GM19452 (cell line): ENCODE data around the gene STK38.
"Not testable (repeated sequence)": the region's sequence is repeated elsewhere in the genome, so short reads cannot be mapped to it uniquely, and the experiment has no call there.

ENCODE experiments used
- ATAC-seq: cut with Tn5 transposase; IDR thresholded peaks from one replicate; pipeline ENCODE4 v1.9.1; 2021; ENCODE audit not compliant: unreplicated experiment

STK38 gene

DNA sequence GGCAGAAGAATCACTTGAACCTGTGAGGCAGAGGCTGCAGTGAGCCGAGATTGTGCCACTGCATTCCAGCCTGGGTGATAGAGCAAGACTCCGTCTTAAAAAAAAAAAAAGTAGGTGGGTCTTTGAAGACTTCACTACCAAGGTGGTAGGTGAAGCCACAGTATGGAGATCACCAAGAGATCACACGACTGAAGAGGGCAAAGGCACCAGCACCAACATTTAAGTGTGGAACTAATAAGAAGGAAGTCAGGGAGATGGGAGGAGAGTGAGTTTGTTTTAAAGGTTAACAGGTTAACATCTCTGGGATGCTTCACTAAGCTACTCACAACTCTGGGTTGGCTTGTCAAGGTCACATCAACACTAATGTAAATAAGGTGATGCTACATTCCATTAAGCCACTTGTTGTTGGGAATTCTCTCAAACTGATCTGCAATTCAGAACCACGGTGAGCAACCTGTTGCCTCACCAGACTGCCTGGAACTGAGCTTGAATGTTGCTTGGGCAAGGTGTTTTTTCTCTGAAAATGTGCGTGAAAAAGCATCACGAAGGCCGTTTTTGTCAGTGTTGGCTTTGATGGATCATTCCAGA lies 55.8 kb downstream of the STK38 start:
- ATAC-seq = no peak

DNA sequence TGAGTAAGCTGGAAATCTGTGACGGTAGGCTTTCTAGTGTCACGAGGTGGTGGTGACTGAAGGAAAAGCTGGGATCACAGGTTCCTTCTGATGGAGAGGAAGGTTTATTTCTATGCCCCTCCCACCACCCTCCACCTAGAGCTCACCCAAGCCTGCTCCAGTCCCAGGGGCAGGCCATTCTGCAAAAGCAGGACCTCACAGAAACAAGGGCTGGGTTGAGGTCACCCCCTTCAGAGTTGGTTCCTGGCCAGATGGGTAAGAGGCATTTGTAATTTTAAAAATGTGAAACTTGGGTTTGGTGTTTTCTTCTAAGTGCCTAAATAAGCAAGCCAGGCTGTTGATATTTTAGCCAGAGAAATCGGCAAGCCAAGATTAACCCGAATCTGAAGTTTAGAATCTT lies 57.9 kb downstream of the STK38 start:
- no peak for ATAC-seq

DNA sequence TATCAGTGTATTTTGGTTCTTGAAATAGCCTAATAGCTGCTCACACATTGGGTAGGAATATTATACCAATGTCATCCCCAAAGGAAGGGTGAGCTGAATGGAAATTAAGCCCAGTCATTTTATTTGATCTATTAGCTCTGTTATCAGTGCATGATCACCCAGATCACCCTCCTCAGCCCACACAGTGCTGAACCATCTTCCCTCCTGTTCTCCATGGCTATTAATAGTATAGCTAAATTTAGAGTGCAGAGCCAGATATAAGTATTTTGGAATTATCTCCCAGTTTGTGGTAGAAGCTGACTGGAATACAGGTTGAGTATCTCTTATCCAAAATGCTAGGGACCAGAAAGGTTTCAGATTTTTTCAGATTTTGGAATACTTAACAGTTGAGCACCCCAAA lies 59.1 kb downstream of the STK38 start:
- no peak for ATAC-seq

DNA sequence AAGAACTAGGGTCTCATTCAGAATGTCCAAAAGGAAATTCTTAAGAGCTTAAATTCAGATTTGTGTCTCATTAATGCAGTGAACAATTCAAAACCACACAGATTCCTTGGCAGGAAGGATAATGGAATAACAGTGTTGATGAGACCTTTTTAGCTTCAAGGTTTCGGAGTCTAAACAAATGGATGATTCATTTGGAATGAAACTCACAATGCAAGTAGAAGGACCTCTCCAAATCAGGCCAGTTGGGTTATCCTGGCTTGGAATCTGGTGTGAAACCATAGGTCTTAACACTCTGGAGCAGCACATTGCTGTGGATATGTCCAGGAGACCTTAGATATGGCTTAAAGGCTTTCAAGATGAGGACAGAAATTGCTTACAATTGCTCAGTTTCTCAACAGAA lies 59.6 kb downstream of the STK38 start:
- no peak for ATAC-seq

DNA sequence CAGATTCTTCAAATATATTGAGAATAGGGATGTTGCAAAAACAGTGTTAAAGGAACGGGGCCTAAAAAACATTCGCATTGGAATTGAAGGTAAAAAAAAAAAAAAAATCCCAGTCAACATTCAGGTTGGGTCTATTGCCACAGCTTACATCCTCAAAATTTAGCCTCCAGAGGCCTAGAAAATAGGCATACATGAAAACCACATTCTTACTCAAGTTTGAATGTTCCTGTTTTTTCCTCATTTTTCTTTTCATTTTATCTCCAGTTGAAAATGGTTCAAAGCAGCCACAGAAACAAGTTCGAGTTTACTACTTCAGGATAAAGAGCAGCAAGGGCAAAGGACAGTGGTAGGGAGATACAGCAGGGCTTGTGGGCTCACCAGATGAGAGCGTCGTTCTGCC lies 62.5 kb downstream of the STK38 start:
- no peak for ATAC-seq

DNA sequence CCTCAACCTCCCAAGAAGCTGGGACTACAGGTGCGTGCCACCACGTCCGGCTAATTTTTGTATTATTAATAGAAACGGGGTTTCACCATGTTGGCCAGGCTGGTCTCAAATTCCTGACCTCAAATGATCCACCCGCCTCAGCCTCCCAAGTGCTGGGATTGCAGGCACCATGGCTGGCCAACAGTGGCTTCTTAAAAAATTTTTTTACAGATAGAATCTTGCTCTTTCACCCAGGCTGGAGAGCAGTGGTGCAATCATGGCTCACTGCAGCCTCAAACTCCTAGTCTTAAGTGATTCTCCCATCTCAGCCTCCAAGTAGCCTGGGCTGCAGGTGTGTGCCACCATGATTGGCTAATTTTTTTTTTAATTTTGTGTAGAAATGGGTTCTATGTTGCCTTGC lies 64.0 kb downstream of the STK38 start:
- ATAC-seq = not testable (repeated sequence)

DNA sequence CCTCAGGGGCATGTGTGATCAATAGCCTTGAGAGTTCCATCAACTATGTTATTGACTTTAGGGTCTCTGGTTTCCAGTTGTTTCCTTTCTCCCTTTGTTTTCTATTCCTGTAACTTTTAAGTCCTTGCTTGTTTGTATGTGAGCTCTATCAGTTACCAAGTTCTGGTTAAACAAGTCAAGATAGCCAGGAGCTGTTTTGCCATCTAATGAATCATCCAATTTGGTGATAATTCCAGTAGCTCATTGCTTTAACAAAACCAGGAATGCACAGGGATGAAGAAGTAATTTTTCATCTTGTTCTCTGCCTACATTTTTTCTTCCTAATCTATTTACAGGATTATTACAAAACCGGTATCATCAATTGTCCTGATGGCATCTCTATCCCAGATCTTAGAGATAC lies 68.0 kb downstream of the STK38 start:
- no peak for ATAC-seq

DNA sequence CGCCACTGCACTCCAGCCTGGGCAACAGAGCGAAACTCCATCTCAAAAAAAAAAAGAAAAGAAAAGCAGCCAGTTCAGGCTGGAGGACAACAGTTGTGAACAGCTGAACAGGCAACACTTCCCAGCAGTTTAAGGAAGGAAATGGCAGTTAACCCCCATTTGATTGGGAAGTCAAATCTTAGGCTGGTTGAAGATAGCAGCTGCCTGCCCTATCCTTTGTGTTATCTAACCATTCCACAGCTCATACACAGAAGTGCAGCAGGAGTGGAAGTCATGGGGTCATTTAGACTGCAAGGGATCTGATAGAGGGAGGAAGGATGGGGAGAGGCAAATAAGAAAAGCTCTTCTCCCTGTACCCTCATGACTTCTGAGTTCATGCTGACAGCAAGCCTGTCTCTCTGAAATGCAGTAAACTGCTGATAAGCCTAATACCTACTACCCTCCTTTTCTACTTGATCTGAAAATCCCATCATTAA lies 69.2 kb downstream of the STK38 start:
- ATAC-seq = no peak

DNA sequence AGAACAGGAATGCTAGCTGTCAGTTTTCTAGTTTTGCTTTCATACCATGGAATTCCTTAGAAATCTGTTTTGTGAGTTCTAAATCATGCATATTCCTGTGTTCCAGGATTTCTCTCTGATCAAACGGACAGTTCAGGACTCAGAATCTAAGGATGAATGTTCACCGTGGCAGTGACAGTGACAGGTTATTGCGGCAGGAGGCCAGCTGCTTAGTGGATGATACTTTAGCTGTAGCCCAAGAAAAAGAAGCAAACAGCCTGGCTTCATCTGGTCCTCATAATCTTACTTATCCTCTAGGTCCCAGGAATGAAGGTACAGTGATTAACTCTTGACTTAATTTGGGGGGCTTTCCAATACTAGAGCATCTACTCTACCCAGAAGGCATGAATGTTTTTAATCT lies 77.3 kb downstream of the STK38 start:
- ATAC-seq = no peak

DNA sequence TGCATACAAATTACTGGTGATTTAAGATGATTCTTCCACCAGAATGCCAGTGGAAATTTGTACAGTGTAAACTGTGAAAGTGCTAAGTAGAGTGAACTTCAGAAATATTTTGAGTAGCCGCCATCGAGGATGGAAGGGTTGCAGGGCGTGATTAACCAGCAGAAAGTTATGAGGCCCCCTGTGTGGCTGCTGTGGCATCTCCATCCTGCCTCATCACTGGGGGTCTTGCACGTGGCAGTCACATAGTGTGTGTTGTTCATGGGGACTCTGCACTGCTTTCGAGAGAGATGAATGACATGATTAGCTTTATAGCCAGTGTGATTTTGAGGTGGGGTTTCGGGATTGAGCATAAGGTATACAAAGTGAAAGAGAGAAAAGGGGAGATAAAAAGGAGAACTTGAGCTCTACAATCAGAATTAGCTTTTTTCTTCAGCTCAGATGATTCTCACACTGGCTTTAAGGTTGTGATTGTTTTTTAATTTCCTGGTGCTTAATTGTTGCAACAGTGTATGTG lies 78.1 kb downstream of the STK38 start:
- no peak for ATAC-seq

DNA sequence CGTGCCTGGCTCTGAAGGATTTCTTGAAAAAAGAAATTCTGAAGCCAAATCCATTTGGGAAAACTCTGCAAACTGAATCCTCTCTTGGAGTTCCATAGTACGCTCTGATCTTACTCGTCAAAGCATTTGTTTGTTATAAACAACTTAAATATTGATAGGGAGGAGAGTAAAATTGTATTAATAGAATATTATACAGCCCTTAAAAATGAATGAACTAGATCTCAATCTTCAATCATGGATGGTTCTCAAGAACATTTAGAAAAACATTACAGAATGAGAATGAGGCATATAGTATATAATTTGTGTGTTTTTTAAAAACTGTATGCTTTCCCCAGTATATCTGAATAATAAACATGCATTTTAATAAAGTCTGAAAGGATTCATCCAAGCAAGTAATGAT lies 79.7 kb downstream of the STK38 start:
- no peak for ATAC-seq

DNA sequence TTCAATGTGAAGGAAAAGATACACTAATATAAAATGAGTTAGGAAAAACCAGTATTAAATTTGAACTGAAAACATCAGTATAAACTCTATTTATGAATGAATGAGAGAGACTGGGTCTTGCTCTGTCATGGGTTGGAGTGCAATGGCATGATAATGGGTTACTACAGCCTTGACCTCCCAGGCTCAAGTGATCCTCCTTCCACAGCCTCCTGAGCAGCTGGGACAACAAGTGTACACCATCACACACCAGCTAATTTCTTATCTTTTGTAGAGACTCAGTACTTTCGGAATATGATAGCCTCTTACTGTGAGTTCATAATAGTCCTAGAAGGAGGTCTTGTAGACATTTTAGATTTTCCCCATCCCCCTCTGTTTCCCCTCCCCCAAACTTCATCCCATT lies 83.0 kb downstream of the STK38 start:
- no peak for ATAC-seq

DNA sequence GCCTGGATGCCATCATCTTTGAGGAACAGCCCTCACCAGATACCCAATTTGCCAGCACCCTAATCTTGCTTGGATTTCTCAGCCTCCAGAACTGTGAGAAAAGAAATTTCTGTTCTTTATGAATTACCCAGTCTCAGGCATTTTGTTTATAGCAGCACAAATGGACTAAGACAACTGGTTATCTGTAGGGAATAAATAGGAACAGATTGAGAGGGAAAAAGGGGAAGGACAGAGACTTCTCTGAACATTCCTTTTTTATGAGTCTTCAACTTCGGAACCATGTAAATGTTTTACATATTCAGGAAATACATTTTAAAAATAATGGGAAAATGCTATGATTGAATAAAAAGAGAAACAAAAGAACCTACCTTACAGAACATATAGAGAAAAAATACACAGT lies 83.6 kb downstream of the STK38 start:
- no peak for ATAC-seq

DNA sequence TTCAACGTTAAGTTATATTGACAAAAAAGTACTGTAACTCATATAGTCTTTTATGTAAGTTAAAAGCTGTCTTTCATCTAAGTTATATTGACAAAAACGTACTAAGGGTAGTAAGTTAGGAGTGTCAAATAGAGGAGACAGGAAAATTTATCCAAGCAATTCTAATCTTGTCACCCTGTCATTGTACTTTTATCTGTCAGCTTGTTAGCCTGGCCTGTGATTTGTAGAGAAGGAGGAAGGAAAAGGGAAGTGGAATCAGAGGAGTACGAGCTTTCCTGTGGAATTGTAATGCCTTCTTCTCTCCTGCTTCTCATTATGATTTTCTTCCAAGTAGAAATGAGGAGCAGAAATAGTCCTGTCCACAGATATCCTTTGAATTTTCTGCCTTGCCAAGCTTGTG lies 85.6 kb downstream of the STK38 start:
- no peak for ATAC-seq

DNA sequence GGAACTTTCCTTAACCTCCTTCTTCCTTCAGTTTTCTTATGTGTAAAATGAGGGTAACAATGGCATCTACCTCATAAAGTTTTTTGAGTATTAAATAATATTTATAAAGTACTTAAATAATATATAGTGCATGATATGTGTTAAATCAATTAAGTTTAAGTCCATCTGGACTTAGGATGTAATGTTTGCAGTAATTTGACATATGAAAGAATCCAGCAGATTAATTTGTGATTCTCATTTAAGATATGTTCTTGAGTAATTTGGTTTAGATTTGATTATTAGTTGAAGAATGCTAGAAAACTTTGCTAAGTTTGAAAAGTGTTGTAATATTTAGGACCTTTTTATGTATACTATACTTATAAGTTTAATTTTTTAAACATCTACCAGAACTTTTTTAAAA lies 86.4 kb downstream of the STK38 start:
- ATAC-seq = no peak

DNA sequence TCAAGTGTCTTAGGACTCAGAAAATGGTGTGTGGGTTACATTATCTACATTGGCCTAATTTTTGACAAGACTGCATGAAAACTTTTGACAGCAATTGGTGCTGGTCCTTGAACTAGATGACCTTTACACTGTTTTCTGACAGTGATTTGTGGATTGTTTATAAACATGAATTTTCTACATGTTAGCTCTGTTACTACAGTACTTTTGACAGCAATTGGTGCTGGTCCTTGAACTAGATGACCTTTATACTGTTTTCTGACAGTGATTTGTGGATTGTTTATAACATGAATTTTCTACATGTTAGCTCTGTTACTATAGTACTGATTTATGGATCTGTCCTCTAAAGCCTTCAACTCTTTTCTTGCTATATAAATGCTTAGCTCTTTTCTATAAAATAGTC lies 87.8 kb downstream of the STK38 start:
- ATAC-seq = no peak

DNA sequence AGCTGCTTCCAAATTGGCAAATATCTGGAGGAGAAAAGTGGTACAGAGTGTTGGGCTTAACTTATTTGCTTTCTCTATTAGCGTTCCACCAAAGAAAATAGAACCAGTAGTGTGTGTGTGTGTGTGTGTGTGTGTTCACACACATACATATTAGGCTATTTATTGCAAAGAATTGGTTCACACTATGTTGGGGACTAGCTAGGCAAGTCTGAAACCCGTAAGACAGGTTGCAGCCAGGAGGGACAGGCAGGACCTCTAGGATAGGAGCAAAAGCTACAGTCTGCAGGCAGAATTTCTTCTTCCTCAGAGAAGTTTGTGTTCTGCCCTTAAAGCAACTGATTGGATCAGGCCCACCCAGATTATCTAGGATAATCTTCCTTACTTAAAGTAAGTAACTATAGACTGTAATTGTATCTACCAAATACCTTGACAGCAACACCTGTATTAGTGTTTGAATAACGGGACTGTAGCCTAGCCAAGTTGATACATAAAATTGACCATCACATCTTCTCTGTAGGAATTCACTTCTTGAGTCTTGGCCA lies 91.7 kb downstream of the STK38 start:
- ATAC-seq = no peak

DNA sequence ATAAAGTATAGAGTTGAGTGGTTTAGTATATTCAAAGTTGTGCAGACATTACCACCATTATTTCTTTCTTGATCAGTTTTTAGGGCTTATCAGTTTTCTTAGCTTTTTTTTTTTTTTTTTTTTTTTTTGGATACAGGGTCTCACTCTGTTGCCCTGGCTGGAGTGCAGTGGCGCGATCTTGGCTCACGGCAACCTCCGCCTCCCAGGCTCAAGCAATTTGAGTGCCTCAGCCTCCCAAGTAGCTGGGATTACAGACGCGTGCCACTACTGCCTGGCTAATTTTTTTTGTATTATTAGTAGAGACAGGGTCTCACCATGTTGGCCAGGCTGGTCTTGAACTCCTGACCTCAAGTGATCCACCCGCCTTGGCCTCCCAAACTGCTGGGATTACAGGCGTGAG lies 94.4 kb downstream of the STK38 start:
- not testable (repeated sequence) for ATAC-seq

DNA sequence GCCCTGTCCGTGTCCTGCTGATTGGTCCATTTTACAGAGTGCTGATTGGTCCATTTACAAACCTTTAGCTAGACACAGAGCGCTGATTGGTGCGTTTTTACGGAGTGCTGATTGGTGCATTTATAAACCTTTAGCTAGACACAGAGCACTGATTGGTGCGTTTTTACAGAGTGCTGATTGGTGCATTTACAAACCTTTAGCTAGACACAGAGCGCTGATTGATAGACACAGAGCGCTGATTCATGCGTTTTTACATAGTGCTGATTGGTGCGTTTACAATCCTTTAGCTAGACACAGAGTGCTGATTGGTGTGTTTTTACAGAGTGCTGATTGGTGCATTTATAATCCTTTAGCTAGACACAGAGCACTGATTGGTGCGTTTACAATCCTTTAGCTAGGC lies 98.1 kb downstream of the STK38 start:
- not testable (repeated sequence) for ATAC-seq

DNA sequence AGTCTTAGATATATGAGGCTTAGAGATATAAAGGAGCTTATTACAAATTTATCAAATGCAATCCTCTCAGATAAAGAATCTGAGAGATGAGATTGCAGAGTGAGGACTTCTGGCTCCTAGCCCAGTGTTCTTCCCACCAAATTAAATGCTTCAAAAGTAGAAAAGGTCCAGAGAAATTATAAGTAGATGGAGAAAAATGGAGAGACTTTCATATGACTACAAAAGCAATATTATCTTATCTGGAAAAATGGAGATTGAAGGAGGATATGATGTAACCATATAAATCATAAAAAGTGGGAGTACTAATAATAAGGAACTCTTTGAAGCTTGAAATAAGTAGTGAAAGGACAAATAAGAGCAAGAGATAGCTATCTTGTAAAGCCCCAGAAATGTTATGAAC lies 101.7 kb downstream of the STK38 start:
- ATAC-seq = no peak

DNA sequence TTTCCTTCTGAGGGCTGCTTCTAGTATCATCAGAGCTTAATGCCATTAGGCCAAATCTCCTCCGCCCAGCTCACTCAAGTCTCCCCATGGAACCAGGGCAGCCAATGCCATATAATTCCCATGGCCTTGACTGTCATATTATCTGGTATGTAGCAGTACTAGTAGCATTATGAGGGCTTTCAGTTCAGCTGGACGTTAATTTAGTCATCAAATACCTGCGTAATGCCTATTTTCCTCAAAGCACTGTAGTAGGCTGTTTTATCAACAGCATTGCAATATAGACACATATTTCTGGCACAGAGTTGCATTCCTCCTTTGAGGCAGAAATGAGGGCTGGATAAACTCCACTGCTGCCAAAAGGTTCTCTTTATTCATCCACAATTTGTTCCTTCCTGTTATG lies 102.8 kb downstream of the STK38 start:
- no peak for ATAC-seq
